Ishikawa (cell line): ENCODE data around the gene PIH1D1.

ENCODE experiments used
- CEBPB ChIP-seq: IDR thresholded peaks from 2 replicates; pipeline ENCODE4 v1.6.1; 2012
- CREB1 ChIP-seq: IDR thresholded peaks from 2 replicates; pipeline ENCODE4 v1.6.1; 2012; ENCODE audit warnings: low read depth
- EGR1 ChIP-seq: IDR thresholded peaks from 2 replicates; pipeline ENCODE4 v1.6.1; 2012
- EP300 ChIP-seq: IDR thresholded peaks from 2 replicates; pipeline ENCODE4 v1.6.1; 2012; ENCODE audit warnings: borderline replicate concordance
- FOXM1 ChIP-seq: IDR thresholded peaks from 2 replicates; pipeline ENCODE4 v1.6.1; 2012; ENCODE audit warnings: low read depth, borderline replicate concordance
- NFIC ChIP-seq: IDR thresholded peaks from 2 replicates; pipeline ENCODE4 v1.6.1; 2012
- RAD21 ChIP-seq: IDR thresholded peaks from 2 replicates; pipeline ENCODE4 v1.6.1; 2012; ENCODE audit warnings: low read depth
- TAF1 ChIP-seq: IDR thresholded peaks from 2 replicates; pipeline ENCODE4 v1.6.1; 2012; ENCODE audit warnings: low read depth, mild to moderate bottlenecking
- TCF12 ChIP-seq: IDR thresholded peaks from 2 replicates; pipeline ENCODE4 v1.6.1; 2012; ENCODE audit warnings: low read depth
- TEAD4 ChIP-seq: IDR thresholded peaks from 2 replicates; pipeline ENCODE4 v1.6.1; 2012
- YY1 ChIP-seq: IDR thresholded peaks from 2 replicates; pipeline ENCODE4 v1.6.1; 2012; ENCODE audit warnings: low read depth
- ZBTB7A ChIP-seq: IDR thresholded peaks from 2 replicates; pipeline ENCODE4 v1.6.1; 2012; ENCODE audit warnings: low read depth
- TF ChIP-seq, protein P1 (sequence below): IDR thresholded peaks from 2 replicates; pipeline ENCODE4 v1.6.1; 2012
- TF ChIP-seq, protein P2 (sequence below): IDR thresholded peaks from 2 replicates; pipeline ENCODE4 v1.6.1; 2012; ENCODE audit warnings: low read depth, mild to moderate bottlenecking

DNA sequence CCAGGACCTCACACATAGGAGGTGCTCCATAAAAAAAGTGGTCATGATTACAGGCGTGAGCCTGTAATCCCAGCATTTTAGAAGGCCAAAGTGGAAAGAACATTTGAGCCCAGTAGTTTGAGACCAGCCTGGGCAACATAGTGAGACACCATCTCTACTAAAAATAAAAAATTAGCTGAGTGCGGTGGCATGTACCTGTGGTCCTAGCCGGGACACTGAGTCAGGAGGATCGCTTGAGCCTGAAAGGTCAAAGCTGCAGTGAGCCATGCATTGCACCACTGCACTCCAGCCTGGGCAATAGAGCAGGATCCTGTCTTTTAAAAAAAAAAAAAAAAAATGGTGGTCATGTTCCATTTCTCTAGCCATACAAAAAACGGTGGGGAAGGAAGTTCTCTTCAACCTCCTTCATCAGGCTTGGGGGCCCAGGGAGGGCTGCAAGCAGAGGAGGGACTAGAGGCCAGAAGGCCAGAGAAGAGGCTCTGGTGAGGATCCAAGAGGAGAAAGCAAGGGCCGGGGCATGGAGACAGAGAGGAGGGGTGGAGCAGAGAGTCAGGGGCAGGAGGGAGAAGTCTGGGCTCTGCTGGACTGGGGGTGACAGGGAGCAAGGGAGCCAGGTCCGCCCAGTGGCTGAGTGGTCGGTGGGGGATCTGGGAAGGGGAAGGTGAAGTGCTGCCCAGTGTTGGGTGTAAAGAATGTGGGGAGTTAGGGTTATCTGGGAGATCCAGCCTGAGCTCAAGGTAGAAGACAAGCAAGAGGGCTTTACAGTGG lies 54.7 kb downstream of the PIH1D1 start:
- TF ChIP-seq, protein P1, sequence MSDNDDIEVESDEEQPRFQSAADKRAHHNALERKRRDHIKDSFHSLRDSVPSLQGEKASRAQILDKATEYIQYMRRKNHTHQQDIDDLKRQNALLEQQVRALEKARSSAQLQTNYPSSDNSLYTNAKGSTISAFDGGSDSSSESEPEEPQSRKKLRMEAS, result no peak
- TF ChIP-seq YY1 (no peak), EP300 (no peak), FOXM1 (no peak), CEBPB (no peak), EGR1 (no peak), TAF1 (no peak), ZBTB7A (no peak), CREB1 (no peak), TEAD4 (no peak), RAD21 (no peak), NFIC (no peak), TCF12 (no peak)
- TF ChIP-seq, protein P2, sequence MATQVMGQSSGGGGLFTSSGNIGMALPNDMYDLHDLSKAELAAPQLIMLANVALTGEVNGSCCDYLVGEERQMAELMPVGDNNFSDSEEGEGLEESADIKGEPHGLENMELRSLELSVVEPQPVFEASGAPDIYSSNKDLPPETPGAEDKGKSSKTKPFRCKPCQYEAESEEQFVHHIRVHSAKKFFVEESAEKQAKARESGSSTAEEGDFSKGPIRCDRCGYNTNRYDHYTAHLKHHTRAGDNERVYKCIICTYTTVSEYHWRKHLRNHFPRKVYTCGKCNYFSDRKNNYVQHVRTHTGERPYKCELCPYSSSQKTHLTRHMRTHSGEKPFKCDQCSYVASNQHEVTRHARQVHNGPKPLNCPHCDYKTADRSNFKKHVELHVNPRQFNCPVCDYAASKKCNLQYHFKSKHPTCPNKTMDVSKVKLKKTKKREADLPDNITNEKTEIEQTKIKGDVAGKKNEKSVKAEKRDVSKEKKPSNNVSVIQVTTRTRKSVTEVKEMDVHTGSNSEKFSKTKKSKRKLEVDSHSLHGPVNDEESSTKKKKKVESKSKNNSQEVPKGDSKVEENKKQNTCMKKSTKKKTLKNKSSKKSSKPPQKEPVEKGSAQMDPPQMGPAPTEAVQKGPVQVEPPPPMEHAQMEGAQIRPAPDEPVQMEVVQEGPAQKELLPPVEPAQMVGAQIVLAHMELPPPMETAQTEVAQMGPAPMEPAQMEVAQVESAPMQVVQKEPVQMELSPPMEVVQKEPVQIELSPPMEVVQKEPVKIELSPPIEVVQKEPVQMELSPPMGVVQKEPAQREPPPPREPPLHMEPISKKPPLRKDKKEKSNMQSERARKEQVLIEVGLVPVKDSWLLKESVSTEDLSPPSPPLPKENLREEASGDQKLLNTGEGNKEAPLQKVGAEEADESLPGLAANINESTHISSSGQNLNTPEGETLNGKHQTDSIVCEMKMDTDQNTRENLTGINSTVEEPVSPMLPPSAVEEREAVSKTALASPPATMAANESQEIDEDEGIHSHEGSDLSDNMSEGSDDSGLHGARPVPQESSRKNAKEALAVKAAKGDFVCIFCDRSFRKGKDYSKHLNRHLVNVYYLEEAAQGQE, result no peak
